Heart left ventricle (tissue), 16 donors: ENCODE results near the gene PDE3A. TPM values are rescaled to one million over a fixed set of nuclear protein-coding genes. Genes with fewer than 3 reads are reported as not detected.

Experiments used
- ATAC-seq, 4 donors: fragments of 200-7000 bp; cut with Tn5 transposase; one replicate each; pipeline ENCODE4 v1.9.1; 2020 to 2022; ENCODE audit warnings: moderate library complexity in 4 of 4, mild to moderate bottlenecking in 3 of 4, moderate number of reproducible peaks in 1 of 4
- DNase-seq, 5 donors: peaks; one replicate each; pipeline ENCODE4 v3.0.0-alpha.2; 2020
- H3K27ac ChIP-seq, 12 donors: fragments of 200-600 bp; sonication (generic) in 4 of 12; one replicate each; pipeline versions ENCODE4 v1.5.0 to v1.8.0; 2016 to 2022; ENCODE audit warnings: mild to moderate bottlenecking in 2 of 12
- H3K27me3 ChIP-seq, 9 donors: fragments of 200-600 bp; sonication (generic) in 2 of 9; one replicate each; pipeline versions ENCODE4 v1.5.1 to v1.8.0; 2016 to 2022; ENCODE audit warnings: mild to moderate bottlenecking in 3 of 9
- H3K36me3 ChIP-seq, 9 donors: fragments of 200-600 bp; sonication (generic) in 2 of 9; one replicate each; pipeline versions ENCODE4 v1.5.0 to v1.8.0; 2018 to 2022; ENCODE audit warnings: mild to moderate bottlenecking in 2 of 9
- H3K4me1 ChIP-seq, 12 donors: fragments of 200-600 bp; sonication (generic) in 4 of 12; one replicate each; pipeline versions ENCODE4 v1.5.0 to v1.8.0; 2016 to 2022; ENCODE audit warnings: mild to moderate bottlenecking in 3 of 12
- H3K4me3 ChIP-seq, 12 donors: fragments of 200-600 bp; sonication (generic) in 4 of 12; one replicate each; pipeline versions ENCODE4 v1.5.0 to v1.8.0; 2017 to 2022; ENCODE audit warnings: mild to moderate bottlenecking in 9 of 12, moderate library complexity in 4 of 12
- H3K9me3 ChIP-seq, 12 donors: fragments of 200-600 bp; sonication (generic) in 4 of 12; one replicate each; pipeline versions ENCODE4 v1.5.0 to v1.8.0; 2016 to 2022; ENCODE audit warnings: mild to moderate bottlenecking in 1 of 12
- CTCF ChIP-seq, 12 donors: fragments of 200-600 bp; sonication (generic) in 4 of 12; IDR thresholded peaks; one replicate each; pipeline versions ENCODE4 v1.5.0 to v1.8.0; 2018 to 2022; ENCODE audit warnings: antibody characterized with exemption in 12 of 12, mild to moderate bottlenecking in 5 of 12
- POLR2A ChIP-seq, 2 donors: fragments of 450-650 bp; IDR thresholded peaks; one replicate each; pipeline ENCODE4 v1.6.1; 2017; ENCODE audit warnings: antibody characterized with exemption in 2 of 2, mild to moderate bottlenecking in 2 of 2, moderate library complexity in 2 of 2
- WGBS, 4 donors: extraction: QIAGEN DNeasy Blood & Tissue Kit in 2 of 4; methylation state at CpG; one replicate each; pipeline versions ENCODE4 v1.1.5 to v1.1.7; 2013 to 2018; 5-methylcytosine and 5-hydroxymethylcytosine counted together
- intact Hi-C, 10 donors: fragments of 100-400 bp; cut with DNase I; formaldehyde crosslinking; loops; one replicate each; pipeline versions ENCODE4 v1.11.1 to v1.14.2; 2022
- polyA plus RNA-seq, 2 donors: library from polyadenylated mRNA; stranded (reverse); fragments of 200-250 nt; gene quantifications; one replicate each; pipeline ENCODE4 v1.2.3, GENCODE V29; 2013
- total RNA-seq, 9 donors: library from RNA; depleted of rRNA in 2 of 9; stranded (reverse); fragments of >200 nt in 2 of 9; fragmentation: NEBNext Ultra II Directional in 3 of 9; extraction: Animal tissue kit (Norgen Biotek cat#: 25700) in 3 of 9; gene quantifications; one replicate each; pipeline versions ENCODE4 v1.1.0 to v1.2.4, GENCODE V29; 2016 to 2023
- donor health status: ischemic (EF 13 %, LVEDD 7.1; RV severe dilation, severe dysfunction).
- donor health status: healthy with polysubstance abuse.
- donor health status: DM: no; HTN: yes; CAD: no.
- donor health status: DM: no; HTN: no; CAD: no.
- donor health status: ischemic (EF 25% LVEDD 6.9; RV normal size, moderate dysfunction).
- donor health status: ischemic (EF 25% LVEDD 5.7; RV mildly dilated, moderate dysfunction).
- donor health status: healthy.
- donor health status: DM: yes; HTN: yes; CAD: no.
- donor health status: ischemic (EF 35%, LVEDD 5.7; RV mildly dilated, moderate dysfunction).
- donor health status: nonischemic (EF 11% LVEDD 7.7; RV severe dilation, severe dysfunction).
- donor health status: DM: yes; HTN: yes; CAD: no.
- donor health status: PGD.
- donor health status: ischemic (EF 29% LVEDD 5.4; RV normal size, mild dysfunction).
- donor health status: nonischemic (EF 23%, LVEDD 6.1; RV moderate dilation, normal function).

Gene PDE3A
- total and polyA plus RNA-seq, 11 donors, result 44.5 to 295 (median 183) TPM

GRCh38 chr12:20475542-20475941 is 107.2 kb downstream of the PDE3A start:
- 48 to 67% (median 52%) methylated on average over 5 of the region's 5 CpGs for WGBS, 4 donors
- H3K36me3 ChIP-seq, result no peaks in the 10 kb centered on the region
- H3K4me1 ChIP-seq, result peaks cover 0 to 87% (median 42%) of the 10 kb centered on the region in 12 donors
- no peak for TF ChIP-seq POLR2A (IDR thresholded peaks at IDR 0.05)
- TF ChIP-seq CTCF (IDR thresholded peaks at IDR 0.05), result no peak
- H3K9me3 ChIP-seq, result no peaks in the 10 kb centered on the region
- DNase-seq (no peak), ATAC-seq (no peak)
- peak overlapping the region in 1 of 12 donors; percentile 11 for H3K4me3 ChIP-seq
- intact Hi-C loops, result loop anchor here in 1 of 10 donors (10.0 kb wide), 1 partner anchor 69 kb away; no protein-coding TSS in a partner anchor
- H3K27ac ChIP-seq, result peak overlapping the region in 7 of 12 donors; percentile 8 to 44 (median 13)
- no peaks in the 10 kb centered on the region for H3K27me3 ChIP-seq

GRCh38 chr12:20476551-20476950 is 108.2 kb downstream of the PDE3A start:
- no peak for DNase-seq
- no peak for TF ChIP-seq POLR2A (IDR thresholded peaks at IDR 0.05)
- TF ChIP-seq CTCF (IDR thresholded peaks at IDR 0.05), result no peak
- Histone ChIP-seq H3K36me3 (no peaks in the 10 kb centered on the region), H3K27ac (peak overlapping the region in 2 of 12 donors; percentile 35 to 41), H3K4me3 (no peak overlapping the region), H3K9me3 (no peaks in the 10 kb centered on the region), H3K27me3 (no peaks in the 10 kb centered on the region), H3K4me1 (peaks cover 0 to 85% (median 34%) of the 10 kb centered on the region in 12 donors)
- ATAC-seq, result no peak
- 52 to 73% (median 59%) methylated on average over 2 of the region's 2 CpGs for WGBS, 4 donors
- intact Hi-C loops, result loop anchor here in 1 of 10 donors (10.0 kb wide), 1 partner anchor 68 kb away; no protein-coding TSS in a partner anchor

- TF ChIP-seq CTCF (IDR thresholded peaks at IDR 0.05) (no peak), POLR2A (IDR thresholded peaks at IDR 0.05) (no peak)
- Histone ChIP-seq H3K4me3 (peak overlapping the region in 3 of 12 donors; percentile 3 to 15 (median 6)), H3K27ac (peak overlapping the region in 4 of 12 donors; percentile 12 to 41 (median 36)), H3K9me3 (no peaks in the 10 kb centered on the region), H3K27me3 (no peaks in the 10 kb centered on the region), H3K4me1 (peaks cover 0 to 78% (median 28%) of the 10 kb centered on the region in 12 donors), H3K36me3 (no peaks in the 10 kb centered on the region)
- DNase-seq (no peak), ATAC-seq (no peak)
- WGBS, 4 donors, result 51 to 70% (median 54%) methylated on average over 5 of the region's 5 CpGs
- intact Hi-C loops, result loop anchor here in 1 of 10 donors (10.0 kb wide), 1 partner anchor 68 kb away; no protein-coding TSS in a partner anchor
Observed at GRCh38 chr12:20477255-20477654, 108.9 kb downstream of the PDE3A start.

GRCh38 chr12:20477672-20478071 is 109.3 kb downstream of the PDE3A start:
- no peak for DNase-seq
- peak in 3 of 4 donors; percentile 27 to 34 (median 29) for ATAC-seq
- H3K36me3 ChIP-seq, result no peaks in the 10 kb centered on the region

More at GRCh38 chr12:20477672-20478071, 109.3 kb downstream of the PDE3A start:
- H3K9me3 ChIP-seq, result no peaks in the 10 kb centered on the region
- intact Hi-C loops, result loop anchor here in 1 of 10 donors (10.0 kb wide), 1 partner anchor 67 kb away; no protein-coding TSS in a partner anchor
- TF ChIP-seq POLR2A (IDR thresholded peaks at IDR 0.05), result no peak
- TF ChIP-seq CTCF (IDR thresholded peaks at IDR 0.05), result no peak
- peak overlapping the region in 4 of 12 donors; percentile 12 to 41 (median 36) for H3K27ac ChIP-seq
- H3K4me3 ChIP-seq, result peak overlapping the region in 3 of 12 donors; percentile 3 to 15 (median 6)
- WGBS, 4 donors, result 36 to 58% (median 51%) methylated on average over 4 of the region's 4 CpGs
- peaks cover 0 to 74% (median 26%) of the 10 kb centered on the region in 12 donors for H3K4me1 ChIP-seq
- no peaks in the 10 kb centered on the region for H3K27me3 ChIP-seq
